Type B pancreatic cell (in vitro differentiated cells): ENCODE measurements around the gene SLC1A1. TPM values are rescaled to one million over a fixed set of nuclear protein-coding genes. Genes with fewer than 3 reads are reported as not detected.

Experiments
- DNase-seq: peaks from one replicate; pipeline ENCODE4 v3.0.0; 2021; ENCODE audit warnings: mixed read lengths; ENCODE audit not compliant: unreplicated experiment; ENCODE audit errors: extremely low spot score
- H3K27ac Mint-ChIP-seq: 2 replicates; pipeline ENCODE4 v1.8.0; 2021; ENCODE audit warnings: mild to moderate bottlenecking, mixed read lengths
- H3K27me3 Mint-ChIP-seq: 2 replicates; pipeline ENCODE4 v1.8.0; 2021; ENCODE audit warnings: mixed read lengths
- H3K36me3 Mint-ChIP-seq: 2 replicates; pipeline ENCODE4 v1.8.0; 2021; ENCODE audit warnings: mixed read lengths
- H3K4me1 Mint-ChIP-seq: one replicate; pipeline ENCODE4 v1.8.0; 2021; ENCODE audit warnings: mixed read lengths; ENCODE audit not compliant: unreplicated experiment
- H3K4me3 Mint-ChIP-seq: 2 replicates; pipeline ENCODE4 v1.8.0; 2021; ENCODE audit warnings: mild to moderate bottlenecking, mixed read lengths
- H3K9me3 Mint-ChIP-seq: 2 replicates; pipeline ENCODE4 v1.8.0; 2021; ENCODE audit warnings: mixed read lengths
- CTCF ChIP-seq: fragments of 200-600 bp; sonication (generic); conservative IDR thresholded peaks from 2 replicates; pipeline ENCODE4 v1.5.0; 2021; ENCODE audit warnings: antibody characterized with exemption, mild to moderate bottlenecking
- total RNA-seq: library from RNA; stranded (reverse); gene quantifications from 2 replicates; pipeline ENCODE4 v1.2.1, GENCODE V29; 2021; ENCODE audit warnings: low replicate concordance

Gene SLC1A1
- total RNA-seq, 1 donor from 2014 or later = 6.0 TPM

GRCh38 chr9:4496497-4496896 lies 6.2 kb downstream of the SLC1A1 start:
- Mint-ChIP-seq H3K27ac (no peak overlapping the region), H3K4me1 (peaks cover 14% of the 10 kb centered on the region)

GRCh38 chr9:4497395-4497794 lies 7.1 kb downstream of the SLC1A1 start:
- Mint-ChIP-seq H3K4me3 (no peak overlapping the region), H3K4me1 (peaks cover 14% of the 10 kb centered on the region), H3K27me3 (peaks cover 17% of the 10 kb centered on the region), H3K36me3 (peaks cover 4% of the 10 kb centered on the region), H3K9me3 (no peaks in the 10 kb centered on the region), H3K27ac (no peak overlapping the region)
- no peak for TF ChIP-seq CTCF
- no peak for DNase-seq

More at GRCh38 chr9:4496497-4496896, 6.2 kb downstream of the SLC1A1 start:
- H3K9me3 Mint-ChIP-seq = no peaks in the 10 kb centered on the region
- no peak overlapping the region for H3K4me3 Mint-ChIP-seq
- no peak for TF ChIP-seq CTCF
- DNase-seq = no peak
- peaks cover 26% of the 10 kb centered on the region for H3K27me3 Mint-ChIP-seq
- peaks cover 4% of the 10 kb centered on the region for H3K36me3 Mint-ChIP-seq

GRCh38 chr9:4497855-4498254 lies 7.6 kb downstream of the SLC1A1 start:
- DNase-seq = no peak
- Mint-ChIP-seq H3K27me3 (peaks cover 14% of the 10 kb centered on the region), H3K27ac (no peak overlapping the region), H3K4me1 (peaks cover 17% of the 10 kb centered on the region), H3K9me3 (no peaks in the 10 kb centered on the region), H3K36me3 (peaks cover 4% of the 10 kb centered on the region), H3K4me3 (no peak overlapping the region)
- no peak for TF ChIP-seq CTCF

- TF ChIP-seq CTCF = no peak
- Mint-ChIP-seq H3K27ac (no peak overlapping the region), H3K36me3 (peaks cover 4% of the 10 kb centered on the region), H3K4me1 (peaks cover 14% of the 10 kb centered on the region), H3K9me3 (no peaks in the 10 kb centered on the region), H3K27me3 (peaks cover 6% of the 10 kb centered on the region), H3K4me3 (no peak overlapping the region)
- DNase-seq = no peak
Measured at GRCh38 chr9:4499917-4500316, 9.6 kb downstream of the SLC1A1 start.

- Mint-ChIP-seq H3K36me3 (no peaks in the 10 kb centered on the region), H3K27ac (peak overlapping the region; percentile 8), H3K27me3 (no peaks in the 10 kb centered on the region), H3K4me3 (no peak overlapping the region), H3K4me1 (peaks cover 10% of the 10 kb centered on the region), H3K9me3 (no peaks in the 10 kb centered on the region)
- DNase-seq = no peak
- TF ChIP-seq CTCF = no peak
Measured at GRCh38 chr9:4501147-4501507, 10.9 kb downstream of the SLC1A1 start.

- TF ChIP-seq CTCF = no peak
- H3K36me3 Mint-ChIP-seq = no peaks in the 10 kb centered on the region
- peaks cover 6% of the 10 kb centered on the region for H3K4me1 Mint-ChIP-seq
- no peak overlapping the region for H3K27ac Mint-ChIP-seq
- no peak overlapping the region for H3K4me3 Mint-ChIP-seq
- H3K27me3 Mint-ChIP-seq = no peaks in the 10 kb centered on the region
- H3K9me3 Mint-ChIP-seq = no peaks in the 10 kb centered on the region
- no peak for DNase-seq
Measured at GRCh38 chr9:4502444-4502843, 12.2 kb downstream of the SLC1A1 start.
